Measurements from ENCODE around the gene NEK4.

DNA sequence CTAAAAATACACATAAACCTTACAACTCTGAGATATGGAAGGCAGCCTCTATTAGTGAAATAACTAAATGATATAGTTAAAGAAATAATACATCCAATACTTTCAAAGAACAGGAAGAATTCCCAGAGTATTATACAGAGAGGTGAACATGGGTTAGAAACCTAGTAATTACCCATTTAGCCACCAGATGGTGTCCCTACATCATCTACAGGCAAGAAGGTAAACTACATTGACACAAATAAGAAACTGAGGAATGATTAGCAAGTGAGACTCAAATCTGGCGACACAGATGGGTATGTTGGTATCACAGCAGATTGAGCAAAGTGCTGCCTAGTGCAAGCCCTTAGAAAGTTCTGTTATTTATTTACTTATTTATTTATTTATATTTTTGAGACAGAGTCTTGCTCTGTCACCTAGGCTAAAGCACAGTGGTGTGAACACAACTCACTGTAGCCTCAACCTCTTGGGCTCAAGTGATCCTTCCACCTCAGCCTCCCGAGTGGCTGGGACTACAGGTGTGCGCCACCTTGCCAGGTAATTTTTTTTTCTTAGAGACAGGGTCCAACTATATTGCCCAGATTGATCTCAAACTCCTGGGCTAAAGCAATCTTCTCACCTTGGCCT is 28.2 kb downstream of the NEK4 start:
- TF ChIP-seq MAX (IDR thresholded peaks at IDR 0.05; ENCODE audit: low read depth): no peak
- TF ChIP-seq CTCF (IDR thresholded peaks at IDR 0.05): peak; percentile 68
- no peak for TF ChIP-seq YY1 (IDR thresholded peaks at IDR 0.05; ENCODE audit: low read depth)
- no peak for TF ChIP-seq POLR2AphosphoS5 (IDR thresholded peaks at IDR 0.05; ENCODE audit: low read depth, low read length)
- TF ChIP-seq GATA2 (CRISPR knock-in tag; IDR thresholded peaks at IDR 0.05): no peak
- TF ChIP-seq RFX5 (IDR thresholded peaks at IDR 0.05; ENCODE audit: low read length): no peak
